Measurements from ENCODE around the gene EFCC1.

The EFCC1 gene

GRCh38 chr3:128984596-128984995 is 16.5 kb upstream of the EFCC1 start:
- H3K4me3 ChIP-seq (ENCODE audit: low read depth, low read length), result no peak overlapping the region

GRCh38 chr3:128987302-128988100 is 13.6 kb upstream of the EFCC1 start:
- no peak for TF ChIP-seq CTCF (IDR thresholded peaks at IDR 0.05; ENCODE audit: low read depth, low read length, missing control alignments)
- no peak overlapping the region for H3K4me3 ChIP-seq (ENCODE audit: low read depth, low read length)
- no peak for DNase-seq (ENCODE audit: low read depth)
- in situ Hi-C loops (cut with HindIII; ENCODE audit: low sequenced_read_pairs), result no loop called here

More at GRCh38 chr3:128984596-128984995, 16.5 kb upstream of the EFCC1 start:
- DNase-seq (ENCODE audit: low read depth), result no peak
- in situ Hi-C loops (cut with HindIII; ENCODE audit: low sequenced_read_pairs), result no loop called here
- no peak for TF ChIP-seq CTCF (IDR thresholded peaks at IDR 0.05; ENCODE audit: low read depth, low read length, missing control alignments)

GRCh38 chr3:128988286-128988685 is 12.8 kb upstream of the EFCC1 start:
- in situ Hi-C loops (cut with HindIII; ENCODE audit: low sequenced_read_pairs), result no loop called here
- DNase-seq (ENCODE audit: low read depth), result no peak
- no peak overlapping the region for H3K4me3 ChIP-seq (ENCODE audit: low read depth, low read length)
- no peak for TF ChIP-seq CTCF (IDR thresholded peaks at IDR 0.05; ENCODE audit: low read depth, low read length, missing control alignments)

- no peak for TF ChIP-seq CTCF (IDR thresholded peaks at IDR 0.05; ENCODE audit: low read depth, low read length, missing control alignments)
- H3K4me3 ChIP-seq (ENCODE audit: low read depth, low read length), result no peak overlapping the region
- DNase-seq (ENCODE audit: low read depth), result no peak
- in situ Hi-C loops (cut with HindIII; ENCODE audit: low sequenced_read_pairs), result loop anchor here (10.0 kb wide), 1 partner anchor 93 kb away; no protein-coding TSS in a partner anchor
These were observed 9.7 kb upstream of the EFCC1 start for GRCh38 chr3:128991355-128991895.

GRCh38 chr3:128992926-128993460 is 8.1 kb upstream of the EFCC1 start:
- no peak for TF ChIP-seq CTCF (IDR thresholded peaks at IDR 0.05; ENCODE audit: low read depth, low read length, missing control alignments)
- DNase-seq (ENCODE audit: low read depth), result no peak
- in situ Hi-C loops (cut with HindIII; ENCODE audit: low sequenced_read_pairs), result loop anchor here (10.0 kb wide), 1 partner anchor 92 kb away; no protein-coding TSS in a partner anchor
- H3K4me3 ChIP-seq (ENCODE audit: low read depth, low read length), result no peak overlapping the region

GRCh38 chr3:128993461-128994172 is 7.5 kb upstream of the EFCC1 start, which contains the start of gene CFAP92:
Gene CFAP92, minus strand, starts transcription at chr3:128994076. Its CDS starts 772 bp downstream, at chr3:128993304.
- in situ Hi-C loops (cut with HindIII; ENCODE audit: low sequenced_read_pairs), result loop anchor here (10.0 kb wide), 1 partner anchor 91 kb away; no protein-coding TSS in a partner anchor
- no peak for TF ChIP-seq CTCF (IDR thresholded peaks at IDR 0.05; ENCODE audit: low read depth, low read length, missing control alignments)
- DNase-seq (ENCODE audit: low read depth), result no peak
- peak within 1 kb of the TSS; percentile 37 for H3K4me3 ChIP-seq (ENCODE audit: low read depth, low read length)

Data from astrocyte of the cerebellum (primary cell).